Neural cell (in vitro differentiated cells): ENCODE measurements around the gene ZNF277. TPM values are rescaled to one million over a fixed set of nuclear protein-coding genes. Genes with fewer than 3 reads are reported as not detected.

ENCODE experiments used
- H2AFZ ChIP-seq: fragments of 200-600, 300-800 bp; sonication (generic), shearing (Covaris generic); 2 replicates; pipeline ENCODE4 v1.6.0; 2014; ENCODE audit warnings: low read depth, mild to moderate bottlenecking, antibody characterized with exemption, low read length, moderate library complexity
- H3F3A ChIP-seq: fragments of 200-600 bp; shearing (Covaris generic); 2 replicates; pipeline ENCODE4 v1.6.1; 2016; ENCODE audit warnings: mild to moderate bottlenecking, moderate library complexity, mixed read lengths, antibody characterized with exemption, low read length; ENCODE audit not compliant: insufficient read depth, poor library complexity, severe bottlenecking
- H3K27ac ChIP-seq: fragments of 200-600, 300-800 bp; sonication (generic), shearing (Covaris generic); 2 replicates; pipeline ENCODE4 v1.5.1; 2014; ENCODE audit warnings: mild to moderate bottlenecking, low read length, moderate library complexity
- H3K27me3 ChIP-seq: fragments of 300-800, 200-600 bp; sonication (generic), shearing (Covaris generic); 2 replicates; pipeline ENCODE4 v1.6.0; 2014; ENCODE audit warnings: mild to moderate bottlenecking, low read depth, low read length, moderate library complexity; ENCODE audit not compliant: insufficient read depth
- H3K36me3 ChIP-seq: fragments of 300-800, 200-600 bp; sonication (generic), shearing (Covaris generic); 2 replicates; pipeline ENCODE4 v1.5.1; 2014; ENCODE audit warnings: mild to moderate bottlenecking, antibody characterized with exemption, low read length, moderate library complexity; ENCODE audit not compliant: insufficient read depth
- H3K4me2 ChIP-seq: fragments of 300-800, 200-600 bp; sonication (generic), shearing (Covaris generic); 2 replicates; pipeline ENCODE4 v1.6.0; 2014; ENCODE audit warnings: mild to moderate bottlenecking, low read length
- H3K4me3 ChIP-seq: fragments of 300-800, 200-600 bp; sonication (generic), shearing (Covaris generic); 2 replicates; pipeline ENCODE4 v1.5.1; 2014; ENCODE audit warnings: mild to moderate bottlenecking, low read length, moderate library complexity
- H3K79me2 ChIP-seq: fragments of 200-600 bp; shearing (Covaris generic); replicated peaks from 2 replicates; pipeline ENCODE4 v1.6.0; 2014; ENCODE audit warnings: mild to moderate bottlenecking, low read length, moderate library complexity; ENCODE audit not compliant: insufficient read depth
- H3K9ac ChIP-seq: fragments of 300-800, 200-600 bp; sonication (generic), shearing (Covaris generic); 2 replicates; pipeline ENCODE4 v1.6.1; 2016; ENCODE audit warnings: mild to moderate bottlenecking, low read length, mixed read lengths
- H3K9me2 ChIP-seq: fragments of 200-600 bp; shearing (Covaris generic); 2 replicates; pipeline ENCODE4 v1.6.1; 2016; ENCODE audit warnings: mild to moderate bottlenecking, low read length, mixed read lengths; ENCODE audit not compliant: insufficient read depth
- H3K9me3 ChIP-seq: fragments of 200-600, 300-800 bp; sonication (generic), shearing (Covaris generic); 2 replicates; pipeline ENCODE4 v1.6.1; 2016; ENCODE audit warnings: mild to moderate bottlenecking, mixed run types, low read length, moderate library complexity, mixed read lengths
- H4K20me1 ChIP-seq: fragments of 200-600 bp; shearing (Covaris generic); 2 replicates; pipeline ENCODE4 v1.6.1; 2016; ENCODE audit warnings: mild to moderate bottlenecking, mixed run types; ENCODE audit not compliant: insufficient read depth
- CTCF ChIP-seq: fragments of 450-650 bp; IDR thresholded peaks from 2 replicates; pipeline ENCODE4 v1.5.1; 2014; ENCODE audit warnings: antibody characterized with exemption, mild to moderate bottlenecking, moderate library complexity; ENCODE audit not compliant: poor library complexity, severe bottlenecking
- EP300 ChIP-seq: fragments of 450-650 bp; conservative IDR thresholded peaks from 2 replicates; pipeline ENCODE4 v1.6.1; 2014; ENCODE audit warnings: antibody characterized with exemption, mild to moderate bottlenecking, moderate library complexity; ENCODE audit not compliant: poor library complexity, severe bottlenecking
- EZH2 ChIP-seq: fragments of 200-600, 300-800 bp; shearing (Covaris generic), sonication (generic); IDR thresholded peaks from 2 replicates; pipeline ENCODE4 v1.6.1; 2014; ENCODE audit warnings: antibody characterized with exemption, low read length, borderline replicate concordance, mild to moderate bottlenecking; ENCODE audit not compliant: insufficient read depth, poor library complexity, severe bottlenecking
- MXI1 ChIP-seq: fragments of 450-650 bp; conservative IDR thresholded peaks from 2 replicates; pipeline ENCODE4 v1.6.1; 2014; ENCODE audit warnings: antibody characterized with exemption, mild to moderate bottlenecking; ENCODE audit not compliant: poor library complexity, severe bottlenecking
- POLR2AphosphoS5 ChIP-seq: IDR thresholded peaks from 2 replicates; pipeline ENCODE4 v1.6.1; 2012
- RAD21 ChIP-seq: fragments of 450-650 bp; conservative IDR thresholded peaks from 2 replicates; pipeline ENCODE4 v1.6.1; 2014; ENCODE audit warnings: antibody characterized with exemption, mild to moderate bottlenecking, moderate library complexity
- REST ChIP-seq: IDR thresholded peaks from 2 replicates; pipeline ENCODE4 v1.6.1; 2012; ENCODE audit warnings: borderline replicate concordance
- SMC3 ChIP-seq: fragments of 450-650 bp; conservative IDR thresholded peaks from 2 replicates; pipeline ENCODE4 v1.6.1; 2014; ENCODE audit warnings: antibody characterized with exemption, mild to moderate bottlenecking, moderate library complexity; ENCODE audit not compliant: poor library complexity
- TAF1 ChIP-seq: IDR thresholded peaks from 2 replicates; pipeline ENCODE4 v1.6.1; 2012; ENCODE audit warnings: low read depth
- polyA plus RNA-seq: library from polyadenylated mRNA; depleted of rRNA; stranded (reverse); fragments of >200 nt; gene quantifications from 2 replicates; pipeline ENCODE4 v1.2.3, GENCODE V29; 2014

Gene ZNF277
- polyA plus RNA-seq, 1 donor from 2014 or later, result 30.0 TPM

DNA sequence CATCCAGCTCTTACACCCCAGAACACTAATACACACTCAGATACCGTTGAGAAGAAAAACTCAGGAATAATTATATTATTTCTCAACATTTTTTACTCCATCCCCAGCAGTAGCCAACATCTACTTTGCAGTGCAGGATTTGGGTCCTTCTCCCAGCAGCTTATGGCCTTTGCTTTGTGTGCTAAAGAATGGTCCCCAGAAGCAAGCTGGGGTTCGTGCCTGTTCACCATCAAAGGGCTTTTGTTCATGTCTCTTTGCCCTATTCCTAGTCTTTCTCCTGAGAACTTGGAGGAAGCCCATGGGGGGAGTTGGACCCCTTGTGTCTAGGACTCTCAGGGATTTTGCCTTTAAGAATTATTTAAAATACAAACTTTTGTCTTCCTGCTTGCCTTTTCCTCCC, 100.4 kb downstream of the ZNF277 start:
- Histone ChIP-seq H3F3A (no peaks in the 10 kb centered on the region), H3K27ac (no peak overlapping the region), H3K27me3 (no peaks in the 10 kb centered on the region), H4K20me1 (no peaks in the 10 kb centered on the region), H2AFZ (no peak overlapping the region), H3K36me3 (no peaks in the 10 kb centered on the region), H3K4me2 (no peak overlapping the region), H3K4me3 (no peak overlapping the region), H3K9me3 (no peaks in the 10 kb centered on the region), H3K9ac (no peak overlapping the region), H3K79me2 (no peaks in the 10 kb centered on the region), H3K9me2 (no peaks in the 10 kb centered on the region)
- TF ChIP-seq SMC3, result no peak
- TF ChIP-seq EP300, result no peak
- no peak for TF ChIP-seq POLR2AphosphoS5
- no peak for TF ChIP-seq TAF1
- no peak for TF ChIP-seq EZH2
- no peak for TF ChIP-seq CTCF
- no peak for TF ChIP-seq REST
- no peak for TF ChIP-seq RAD21
- TF ChIP-seq MXI1, result no peak

DNA sequence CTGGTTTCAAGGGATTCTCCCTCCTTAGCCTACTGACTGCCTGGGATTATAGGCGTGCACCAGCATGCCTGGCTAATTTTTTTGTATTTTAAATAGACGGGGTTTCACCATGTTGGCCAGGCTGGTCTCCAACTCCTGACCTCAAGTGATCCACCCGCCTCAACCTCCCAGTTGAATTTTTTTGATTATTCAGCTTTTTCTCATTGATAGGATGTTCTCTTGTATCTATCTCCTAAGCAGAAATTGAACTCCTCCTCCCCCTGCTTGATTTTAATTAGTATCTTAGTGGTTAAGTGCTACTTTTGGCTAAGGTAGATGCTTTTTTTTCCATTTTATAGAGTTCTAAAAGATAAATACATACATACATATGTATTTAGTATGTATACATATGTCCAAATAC, 101.0 kb downstream of the ZNF277 start:
- Histone ChIP-seq H2AFZ (no peak overlapping the region), H3K36me3 (no peaks in the 10 kb centered on the region), H3K27me3 (no peaks in the 10 kb centered on the region), H3K9me2 (no peaks in the 10 kb centered on the region), H3K9me3 (no peaks in the 10 kb centered on the region), H3K4me3 (no peak overlapping the region), H4K20me1 (no peaks in the 10 kb centered on the region), H3K4me2 (no peak overlapping the region), H3K9ac (no peak overlapping the region), H3K27ac (no peak overlapping the region), H3K79me2 (no peaks in the 10 kb centered on the region), H3F3A (no peaks in the 10 kb centered on the region)
- TF ChIP-seq MXI1, result no peak
- TF ChIP-seq POLR2AphosphoS5, result no peak
- TF ChIP-seq EP300, result no peak
- TF ChIP-seq SMC3, result no peak
- no peak for TF ChIP-seq EZH2
- TF ChIP-seq RAD21, result no peak
- TF ChIP-seq TAF1, result no peak
- TF ChIP-seq CTCF, result no peak
- TF ChIP-seq REST, result no peak
